ENCODE measurements around the gene OPCML. TPM values are rescaled to one million over a fixed set of nuclear protein-coding genes. Genes with fewer than 3 reads are reported as not detected.

Gene OPCML
- total and polyA plus RNA-seq, 12 donors: under 0.01 to 1.2 (median 0.39) TPM

DNA sequence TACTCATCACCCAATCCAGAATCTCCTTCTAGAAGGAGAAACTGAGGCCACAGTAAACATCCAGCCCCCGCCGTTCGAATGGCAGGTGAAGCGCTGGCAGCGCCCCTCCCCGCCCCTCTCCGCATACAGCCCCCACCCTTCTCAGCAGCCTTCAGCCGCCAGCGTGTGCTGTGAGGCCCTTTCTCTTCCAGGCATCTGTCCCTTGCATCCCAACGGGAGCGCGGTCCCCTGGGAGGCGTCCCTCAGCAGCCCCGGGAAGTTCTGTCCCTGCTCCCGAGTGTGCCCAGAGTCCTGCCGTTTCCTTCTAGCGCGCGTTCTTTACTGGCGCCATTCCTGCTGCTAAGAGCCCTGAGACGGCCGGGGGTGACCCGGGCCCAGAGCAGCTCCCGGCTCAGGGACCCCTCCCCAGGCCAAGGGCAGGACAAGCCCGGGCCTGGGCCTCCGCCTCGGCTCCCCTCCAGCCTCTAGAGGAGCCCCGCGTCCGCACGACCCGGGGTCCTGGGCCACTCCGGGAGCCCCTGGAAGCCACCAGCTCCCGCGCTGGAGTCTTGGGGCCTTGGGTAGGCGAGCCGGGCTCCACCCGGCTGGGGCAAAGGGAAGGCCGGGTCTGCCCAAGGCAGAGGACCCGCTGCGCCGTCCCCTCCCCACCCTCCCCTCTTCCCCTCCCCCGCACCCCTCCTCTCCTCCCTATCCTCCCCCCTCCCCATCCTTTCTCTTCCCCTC is 450.4 kb downstream of the OPCML start:
- Histone ChIP-seq H3K27ac (no peak overlapping the region), H3K36me3 (no peaks in the 10 kb centered on the region), H3K9me3 (no peaks in the 10 kb centered on the region), H3K4me1 (peaks cover 0 to 6% (median 4%) of the 10 kb centered on the region in 9 donors), H3K27me3 (peaks cover 0 to 86% (median 68%) of the 10 kb centered on the region in 7 donors), H3K4me3 (no peak overlapping the region)
- 40 to 45% methylated on average over 42 to 43 of the region's 43 CpGs for WGBS, 2 donors
- ATAC-seq (no peak), DNase-seq (no peak)
- intact Hi-C loops (cut with DNase I): loop anchor here in 9 of 10 donors (2.0 to 5.0 kb wide), 9 partner anchors 70 to 755 kb away; no protein-coding TSS in a partner anchor
- TF ChIP-seq, protein P1, sequence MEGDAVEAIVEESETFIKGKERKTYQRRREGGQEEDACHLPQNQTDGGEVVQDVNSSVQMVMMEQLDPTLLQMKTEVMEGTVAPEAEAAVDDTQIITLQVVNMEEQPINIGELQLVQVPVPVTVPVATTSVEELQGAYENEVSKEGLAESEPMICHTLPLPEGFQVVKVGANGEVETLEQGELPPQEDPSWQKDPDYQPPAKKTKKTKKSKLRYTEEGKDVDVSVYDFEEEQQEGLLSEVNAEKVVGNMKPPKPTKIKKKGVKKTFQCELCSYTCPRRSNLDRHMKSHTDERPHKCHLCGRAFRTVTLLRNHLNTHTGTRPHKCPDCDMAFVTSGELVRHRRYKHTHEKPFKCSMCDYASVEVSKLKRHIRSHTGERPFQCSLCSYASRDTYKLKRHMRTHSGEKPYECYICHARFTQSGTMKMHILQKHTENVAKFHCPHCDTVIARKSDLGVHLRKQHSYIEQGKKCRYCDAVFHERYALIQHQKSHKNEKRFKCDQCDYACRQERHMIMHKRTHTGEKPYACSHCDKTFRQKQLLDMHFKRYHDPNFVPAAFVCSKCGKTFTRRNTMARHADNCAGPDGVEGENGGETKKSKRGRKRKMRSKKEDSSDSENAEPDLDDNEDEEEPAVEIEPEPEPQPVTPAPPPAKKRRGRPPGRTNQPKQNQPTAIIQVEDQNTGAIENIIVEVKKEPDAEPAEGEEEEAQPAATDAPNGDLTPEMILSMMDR (IDR thresholded peaks at IDR 0.05): no peak

DNA sequence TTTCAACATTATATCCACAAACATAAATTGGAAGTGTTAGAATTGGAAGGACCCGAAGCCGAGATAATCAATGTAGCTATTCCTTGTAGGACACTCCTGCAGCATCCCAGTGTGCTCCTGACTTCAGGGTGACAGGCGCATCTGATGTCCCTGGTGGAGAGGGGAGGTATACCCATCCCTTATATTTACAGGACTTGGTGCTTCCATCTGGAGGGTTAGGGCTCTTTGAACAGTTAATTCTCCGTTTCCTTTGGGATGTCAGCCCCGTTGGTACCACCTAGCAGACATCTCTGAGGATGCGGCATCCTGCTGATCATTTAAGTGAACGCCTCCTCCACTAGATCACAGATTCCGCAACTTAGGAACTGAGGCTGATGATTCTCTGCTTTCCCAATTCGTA is 451.3 kb downstream of the OPCML start:
- Histone ChIP-seq H3K4me1 (peaks cover 0 to 6% (median 4%) of the 10 kb centered on the region in 9 donors), H3K9me3 (no peaks in the 10 kb centered on the region), H3K4me3 (no peak overlapping the region), H3K36me3 (no peaks in the 10 kb centered on the region), H3K27me3 (peaks cover 0 to 86% (median 68%) of the 10 kb centered on the region in 7 donors), H3K27ac (no peak overlapping the region)
- DNase-seq (no peak), ATAC-seq (no peak)
- WGBS, 2 donors: 74 to 78% methylated on average over 9 of the region's 9 CpGs
- intact Hi-C loops (cut with DNase I): loop anchor here in 9 of 10 donors (2.0 to 5.0 kb wide), 8 partner anchors 71 to 756 kb away; no protein-coding TSS in a partner anchor
- TF ChIP-seq, protein P1 (IDR thresholded peaks at IDR 0.05): no peak

DNA sequence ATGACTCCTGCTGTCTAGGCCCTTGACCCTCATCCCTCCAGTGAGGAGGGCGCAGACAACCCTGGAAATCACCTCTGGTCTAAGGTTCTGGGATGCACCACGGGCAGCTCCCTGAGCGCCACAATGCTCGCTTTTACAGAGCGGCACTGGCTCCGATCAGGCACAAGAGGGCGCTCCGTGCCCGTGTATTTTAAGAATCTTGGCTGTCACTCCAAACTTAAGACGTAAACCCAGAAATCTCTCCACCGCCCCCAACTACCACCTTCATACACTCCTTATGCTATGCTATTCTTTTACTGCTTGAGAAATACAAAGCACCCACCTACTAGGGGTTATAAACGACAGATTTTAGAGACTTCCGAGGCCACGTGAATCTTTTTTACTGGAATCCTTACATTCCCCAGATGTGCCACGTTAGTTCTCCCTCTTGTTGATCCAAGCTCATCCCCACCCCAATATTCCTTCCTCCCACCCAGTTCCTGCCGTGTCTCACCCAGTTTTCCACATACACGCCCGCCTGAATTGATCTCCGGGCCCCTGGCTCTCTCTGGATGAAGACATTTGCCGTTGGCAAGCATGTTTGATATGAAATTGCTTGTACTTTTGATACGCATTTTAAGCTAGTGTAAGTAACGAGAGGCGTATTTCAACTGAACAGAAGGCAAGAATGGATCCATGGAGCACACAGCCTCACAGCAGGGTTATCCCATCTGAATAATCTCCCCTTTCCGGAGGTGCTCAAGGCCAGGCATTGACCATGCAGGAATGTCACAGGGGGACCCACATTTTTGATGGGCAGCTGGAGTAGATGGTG is 453.5 kb downstream of the OPCML start:
- no peaks in the 10 kb centered on the region for H3K9me3 ChIP-seq
- H3K27ac ChIP-seq: no peak overlapping the region
- 28 to 29% methylated on average over 24 of the region's 24 CpGs for WGBS, 2 donors
- intact Hi-C loops (cut with DNase I): loop anchor here in 4 of 10 donors (2.0 to 5.0 kb wide), 4 partner anchors 544 to 758 kb away; no protein-coding TSS in a partner anchor
- H3K27me3 ChIP-seq: peaks cover 0 to 77% (median 56%) of the 10 kb centered on the region in 7 donors
- TF ChIP-seq, protein P1 (IDR thresholded peaks at IDR 0.05): peak; percentile 49 to 81 (median 76)
- no peaks in the 10 kb centered on the region for H3K36me3 ChIP-seq
- H3K4me1 ChIP-seq: peaks cover 0 to 6% (median 4%) of the 10 kb centered on the region in 9 donors
- no peak overlapping the region for H3K4me3 ChIP-seq
- DNase-seq (peak; percentile 23 to 37), ATAC-seq (peak in 5 of 8 donors; percentile 24 to 51 (median 49))

DNA sequence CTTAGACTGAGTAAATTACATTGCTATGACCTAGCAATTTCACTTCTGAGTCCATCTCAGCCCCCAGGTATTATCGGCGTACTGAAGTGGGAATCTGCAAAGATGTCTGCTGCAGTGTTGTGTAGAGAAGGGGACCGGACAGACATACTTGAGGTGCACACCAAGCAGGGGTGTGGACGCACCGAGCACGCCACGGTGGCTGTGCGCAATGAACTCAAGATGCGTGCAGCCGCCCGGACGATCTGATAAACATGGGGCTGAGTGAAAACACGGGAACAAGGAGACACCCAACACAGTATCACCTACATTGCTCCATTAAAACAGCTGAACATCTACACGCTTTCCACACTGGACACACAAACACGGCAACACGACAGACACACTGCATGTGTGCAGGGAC is 454.3 kb downstream of the OPCML start:
- H3K4me1 ChIP-seq: peaks cover 0 to 2% (median 0%) of the 10 kb centered on the region in 9 donors
- H3K27ac ChIP-seq: no peak overlapping the region
- no peak overlapping the region for H3K4me3 ChIP-seq
- H3K9me3 ChIP-seq: no peaks in the 10 kb centered on the region
- 81 to 82% methylated on average over 16 of the region's 16 CpGs for WGBS, 2 donors
- no peak for ATAC-seq
- H3K27me3 ChIP-seq: peaks cover 0 to 70% (median 48%) of the 10 kb centered on the region in 7 donors
- TF ChIP-seq, protein P1 (IDR thresholded peaks at IDR 0.05): no peak
- intact Hi-C loops (cut with DNase I): loop anchor here in 4 of 10 donors (2.0 to 5.0 kb wide), 4 partner anchors 544 to 759 kb away; no protein-coding TSS in a partner anchor
- no peak for DNase-seq
- no peaks in the 10 kb centered on the region for H3K36me3 ChIP-seq
